ENCODE data around the gene HOXD10.

GRCh38 chr2:176145085-176145969 lies 28.7 kb downstream of the HOXD10 start:
- TF ChIP-seq CTCF (IDR thresholded peaks at IDR 0.05) (no peak), POLR2AphosphoS5 (IDR thresholded peaks at IDR 0.05) (no peak), POLR2A (IDR thresholded peaks at IDR 0.05) (no peak), EP300 (IDR thresholded peaks at IDR 0.05) (no peak)

Data from gastroesophageal sphincter (tissue), 3 donors.